GM12892 (cell line): ENCODE results near the gene MRPS6.

Source experiments
- POLR2A ChIP-seq: IDR thresholded peaks from 2 replicates; pipeline ENCODE4 v1.6.1; 2011; ENCODE audit warnings: low read depth, low read length, control low read depth
- POLR2AphosphoS5 ChIP-seq: IDR thresholded peaks from 2 replicates; pipeline ENCODE4 v1.6.1; 2011; ENCODE audit warnings: low read depth, low read length, control low read depth
- TAF1 ChIP-seq: IDR thresholded peaks from 2 replicates; pipeline ENCODE4 v1.6.1; 2011; ENCODE audit warnings: low read depth, mild to moderate bottlenecking, control low read depth, low read length, borderline replicate concordance

GRCh38 chr21:34042735-34043134 lies 30.6 kb upstream of the MRPS6 start:
- TF ChIP-seq POLR2AphosphoS5 (no peak), TAF1 (no peak), POLR2A (no peak)
